Keratinocyte (primary cell): ENCODE measurements around the gene HEXD.

Source experiments
- CTCF ChIP-seq, 3 experiments: IDR thresholded peaks in 1 of 3; conservative IDR thresholded peaks in 1 of 3; optimal IDR thresholded peaks in 1 of 3; 2 replicates in 2 of 3; 3 replicates in 1 of 3; pipeline versions ENCODE3 to v1.5.1; 2011; ENCODE audit warnings: low read length in 3 of 3, mild to moderate bottlenecking in 3 of 3, moderate library complexity in 2 of 3, control low read depth in 1 of 3, inconsistent platforms in 1 of 3; ENCODE audit not compliant: insufficient read depth in 2 of 3; ENCODE audit errors: extremely low read depth in 1 of 3
- EZH2 ChIP-seq: IDR thresholded peaks from one replicate; pipeline ENCODE4 v1.6.1; 2012; ENCODE audit warnings: inconsistent platforms, mild to moderate bottlenecking, low read length, moderate library complexity

GRCh38 chr17:82439194-82439828 is 21.2 kb downstream of the HEXD start:
- no peak for TF ChIP-seq CTCF (optimal IDR thresholded peaks at IDR 0.05 in 1 of 3, IDR thresholded peaks at IDR 0.05 in 1 of 3, conservative IDR thresholded peaks at IDR 0.05 in 1 of 3; ENCODE audit: extremely low read depth in 1 of 3, insufficient read depth in 2 of 3, low read length in 3 of 3)
- no peak for TF ChIP-seq EZH2
